MCF 10A (cell line): ENCODE data around the gene C2CD4D. TPM values are rescaled to one million over a fixed set of nuclear protein-coding genes. Genes with fewer than 3 reads are reported as not detected.

ENCODE experiments used
- BruUV-seq: library from RNA; stranded (reverse); fragments of 400-500 nt; replicated peaks from 2 replicates; lab custom pipeline; 2021; lab: Mats Ljungman, UMichigan
- CTCF ChIA-PET: fragments of 300-600 bp; sonication (Branson Sonifier 250); formaldehyde crosslinking; extraction: SDS; loops from one replicate; lab custom pipeline; 2021; ENCODE audit warnings: antibody characterized with exemption, inconsistent platforms; lab: Yijun Ruan, JAX
- POLR2A ChIA-PET: fragments of 300-600, 350-650 bp; sonication (Branson Sonifier 250); formaldehyde crosslinking; extraction: SDS; loops from one replicate; lab custom pipeline; 2020; ENCODE audit warnings: antibody characterized with exemption, inconsistent platforms; lab: Yijun Ruan, JAX
- DNase-seq: peaks from one replicate; pipeline ENCODE4 v3.0.0-alpha.2; 2018; ENCODE audit not compliant: unreplicated experiment
- H3K27ac Mint-ChIP-seq: one replicate; pipeline ENCODE4 v1.8.0; 2022; ENCODE audit warnings: mild to moderate bottlenecking, low read depth, mixed read lengths; ENCODE audit not compliant: unreplicated experiment
- H3K27me3 Mint-ChIP-seq: one replicate; pipeline ENCODE4 v1.8.0; 2022; ENCODE audit warnings: mixed read lengths; ENCODE audit not compliant: insufficient read depth, unreplicated experiment
- H3K36me3 Mint-ChIP-seq: one replicate; pipeline ENCODE4 v1.8.0; 2022; ENCODE audit warnings: mild to moderate bottlenecking, moderate library complexity, mixed read lengths; ENCODE audit not compliant: insufficient read depth, unreplicated experiment
- H3K4me1 Mint-ChIP-seq: one replicate; pipeline ENCODE4 v1.8.0; 2022; ENCODE audit warnings: mixed read lengths; ENCODE audit not compliant: insufficient read depth, unreplicated experiment
- H3K4me3 Mint-ChIP-seq: one replicate; pipeline ENCODE4 v1.8.0; 2022; ENCODE audit warnings: mild to moderate bottlenecking, moderate library complexity, mixed read lengths; ENCODE audit not compliant: unreplicated experiment
- H3K9me3 Mint-ChIP-seq: one replicate; pipeline ENCODE4 v1.8.0; 2022; ENCODE audit warnings: mixed read lengths; ENCODE audit not compliant: unreplicated experiment
- CTCF ChIP-seq: fragments of 200-600 bp; IDR thresholded peaks from one replicate; pipeline ENCODE4 v1.8.0; 2022; ENCODE audit warnings: antibody characterized with exemption, mild to moderate bottlenecking; ENCODE audit not compliant: unreplicated experiment
- intact Hi-C: fragments of 100-400 bp; cut with micrococcal nuclease; formaldehyde crosslinking; loops from 2 replicates; pipeline ENCODE4 v1.14.1; 2022
- total RNA-seq: library from RNA; stranded (reverse); gene quantifications from 2 replicates; pipeline ENCODE4 v1.2.3, GENCODE V29; 2022

C2CD4D gene
- total RNA-seq, 1 experiment from 2014 or later: not detected

GRCh38 chr1:151832318-151832980, 7.2 kb downstream of the C2CD4D start:
- Mint-ChIP-seq H3K27ac (peak overlapping the region; percentile 60), H3K4me3 (peak overlapping the region; percentile 56), H3K4me1 (peaks cover 67% of the 10 kb centered on the region), H3K9me3 (no peaks in the 10 kb centered on the region), H3K27me3 (no peaks in the 10 kb centered on the region), H3K36me3 (no peaks in the 10 kb centered on the region)
- no TSS peak for BruUV-seq
- peak; percentile 95 for DNase-seq
- no peak for TF ChIP-seq CTCF
- intact Hi-C loops: loop anchor here (1.0 kb wide), 1 partner anchor 69 kb away; the partner anchor contains the start of gene MRPL9
- ChIA-PET CTCF (interaction anchor here (0.6 to 2.8 kb wide), 16 partner anchors 9 to 382 kb away, joined by 3 to 20 read pairs (median 4); no protein-coding TSS in a partner anchor), POLR2A (interaction anchor here (0.6 to 1.9 kb wide), 10 partner anchors 9 to 506 kb away, joined by 3 to 9 read pairs (median 4); partner anchors contain the start of gene MRPL9)

GRCh38 chr1:151831605-151832004, 8.0 kb downstream of the C2CD4D start, which contains the start of gene RORC:
Gene RORC (minus strand): TSS chr1:151831802. CDS start chr1:151831764, 38 bp downstream.
- TF ChIP-seq CTCF: no peak
- Mint-ChIP-seq H3K4me1 (peaks cover 58% of the 10 kb centered on the region), H3K27me3 (no peaks in the 10 kb centered on the region), H3K9me3 (no peaks in the 10 kb centered on the region), H3K4me3 (peak within 1 kb of the TSS; percentile 75), H3K36me3 (no peaks in the 10 kb centered on the region), H3K27ac (peak within 1 kb of the TSS; percentile 60)
- intact Hi-C loops: loop anchor here (1.0 kb wide), 1 partner anchor 68 kb away; the partner anchor contains the start of gene MRPL9
- no TSS peak for BruUV-seq
- POLR2A ChIA-PET: interaction anchor here (0.7 to 1.9 kb wide), 3 partner anchors 11 to 414 kb away, joined by 4 to 9 read pairs (median 4); no protein-coding TSS in a partner anchor
- CTCF ChIA-PET: interaction anchor here (0.6 to 2.0 kb wide), 4 partner anchors 8 to 238 kb away, joined by 3 to 8 read pairs (median 5); no protein-coding TSS in a partner anchor
- DNase-seq: peak; percentile 59

GRCh38 chr1:151831256-151831591, 8.4 kb downstream of the C2CD4D start:
- intact Hi-C loops: no loop called here
- H3K27ac Mint-ChIP-seq: peak overlapping the region; percentile 59

More at GRCh38 chr1:151831256-151831591, 8.4 kb downstream of the C2CD4D start:
- Mint-ChIP-seq H3K4me3 (peak overlapping the region; percentile 75), H3K4me1 (peaks cover 54% of the 10 kb centered on the region), H3K9me3 (no peaks in the 10 kb centered on the region), H3K27me3 (no peaks in the 10 kb centered on the region), H3K36me3 (no peaks in the 10 kb centered on the region)
- no peak for DNase-seq
- no peak for TF ChIP-seq CTCF
- CTCF ChIA-PET: interaction anchor here (0.6 kb wide), 1 partner anchor 158 kb away, joined by 3 read pairs; no protein-coding TSS in a partner anchor
- POLR2A ChIA-PET: interaction anchor here (0.7 to 1.9 kb wide), 4 partner anchors 11 to 413 kb away, joined by 3 to 9 read pairs (median 4); no protein-coding TSS in a partner anchor
- BruUV-seq: no TSS peak
